ENCODE data around the gene PRKD3.
"Not testable (repeated sequence)": the region's sequence is repeated elsewhere in the genome, so short reads cannot be mapped to it uniquely, and the experiment has no call there.

Gene PRKD3

DNA sequence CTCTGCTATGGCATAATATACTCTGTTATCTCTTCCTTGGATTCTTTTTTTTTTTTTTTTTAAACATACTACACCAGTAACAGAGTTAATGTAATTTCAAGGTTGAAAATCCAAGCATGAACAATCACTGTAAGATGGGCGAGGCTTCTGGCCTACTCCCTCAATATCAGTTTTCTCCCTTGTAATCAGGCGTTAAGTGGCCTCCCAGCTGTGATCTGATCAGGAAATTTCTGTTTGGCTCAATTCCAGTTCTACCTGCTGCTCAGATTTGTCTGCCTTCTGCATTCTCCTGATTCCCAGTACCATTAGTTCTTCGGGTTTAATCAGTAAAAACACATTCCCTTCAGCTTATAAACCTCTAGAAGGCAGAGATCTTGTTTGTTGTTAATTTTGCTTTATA, 18.6 kb downstream of the PRKD3 start:
- DNase-seq, result no peak

DNA sequence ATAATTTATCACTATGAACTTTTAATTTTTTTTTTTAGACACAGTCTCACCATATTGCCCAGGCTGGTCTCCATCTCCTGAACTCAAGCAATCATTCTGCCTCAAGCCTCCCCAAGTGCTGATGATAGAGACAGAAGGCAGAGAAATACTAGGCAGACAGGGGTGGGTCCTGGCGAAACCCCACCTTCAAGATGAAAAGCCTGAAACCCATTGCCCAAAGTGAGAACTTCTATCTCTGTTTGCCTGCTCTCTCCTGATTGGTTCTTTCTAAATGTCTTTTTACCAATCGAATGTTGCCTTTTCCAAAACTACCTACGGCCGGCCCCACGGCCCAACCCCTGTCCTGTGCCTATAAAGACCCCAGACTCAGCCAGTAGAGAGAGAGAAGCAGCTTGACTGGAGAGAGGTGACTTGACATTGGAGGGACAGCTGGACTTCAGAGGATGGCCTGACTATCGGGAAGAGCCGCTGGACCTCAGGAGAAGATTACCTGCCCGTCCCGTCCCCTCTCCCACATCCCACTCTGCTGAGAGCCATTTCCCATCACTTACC, 21.9 kb downstream of the PRKD3 start:
- no peak for DNase-seq

DNA sequence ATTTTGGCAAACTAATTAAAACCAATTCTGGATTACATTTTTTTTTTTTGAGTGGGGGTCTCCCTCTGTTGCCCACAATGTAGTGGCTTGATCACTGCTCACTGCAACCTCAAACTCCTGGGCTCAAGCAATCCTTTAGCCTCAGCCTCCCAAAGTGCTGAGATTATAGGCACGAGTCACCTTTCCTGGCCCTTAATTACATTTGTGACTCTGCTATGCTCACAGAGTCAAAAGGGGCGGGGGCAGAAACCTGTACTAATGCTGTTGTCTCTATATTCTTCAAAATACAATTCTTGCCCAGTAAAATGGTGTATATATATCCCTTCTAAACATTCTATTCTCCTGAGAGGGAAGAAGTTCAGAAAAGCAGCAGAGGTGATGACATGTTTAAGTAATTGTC, 23.2 kb downstream of the PRKD3 start:
- DNase-seq, result no peak

DNA sequence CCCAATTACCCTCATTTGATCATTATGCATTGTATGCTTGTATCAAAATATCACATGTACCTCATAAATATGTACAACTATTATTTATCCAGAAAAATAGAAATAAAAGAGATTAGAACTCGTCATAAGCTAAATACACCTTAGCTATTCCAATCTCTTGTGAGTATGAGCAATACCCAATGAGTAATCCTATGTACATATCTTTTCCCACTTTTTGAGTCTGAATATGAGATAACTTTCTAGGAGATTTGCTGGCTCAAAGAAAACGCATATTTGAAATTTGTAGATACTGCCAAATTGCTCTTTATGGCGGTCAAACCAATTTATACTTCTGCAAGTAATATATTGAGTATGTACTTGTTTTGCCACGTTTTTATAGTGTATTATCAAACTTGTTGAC, 24.1 kb downstream of the PRKD3 start:
- DNase-seq, result no peak

DNA sequence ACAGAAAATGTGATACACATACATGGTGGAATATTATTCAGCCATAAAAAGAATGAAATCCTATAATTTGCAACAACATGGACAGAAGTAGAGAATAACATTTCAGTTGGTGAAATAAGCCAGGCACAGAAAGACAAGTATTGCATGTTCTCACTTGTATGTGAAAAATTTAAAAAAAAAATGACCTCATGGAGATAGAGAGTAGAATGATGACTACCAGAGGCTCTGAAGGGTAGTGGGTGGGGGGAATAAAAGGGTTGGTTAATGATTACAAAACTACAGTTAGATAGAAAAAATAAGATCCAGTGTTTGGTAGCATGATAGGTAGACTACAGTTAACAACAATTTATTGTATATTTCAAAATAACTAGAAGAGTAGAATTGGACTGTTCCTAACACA, 24.5 kb downstream of the PRKD3 start:
- DNase-seq, result no peak

DNA sequence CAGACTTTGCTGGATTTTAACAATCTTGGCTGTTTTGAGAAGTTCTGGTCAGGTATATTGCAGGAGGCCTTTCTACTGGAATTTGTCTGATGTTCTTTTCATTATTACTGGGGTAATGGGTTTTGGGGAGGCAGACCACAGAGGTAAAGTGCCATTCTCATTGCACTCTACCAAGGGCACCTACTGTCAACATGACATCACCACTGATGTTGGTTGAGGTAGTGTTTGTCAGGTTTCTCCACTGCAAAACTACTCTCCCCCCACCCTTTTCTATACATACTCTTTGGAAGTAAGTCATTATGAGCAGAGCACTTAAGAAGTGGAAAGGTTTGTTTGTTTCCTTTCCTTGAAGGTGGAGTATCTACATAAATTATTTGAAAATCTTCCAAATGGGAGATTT, 27.0 kb downstream of the PRKD3 start:
- no peak for DNase-seq

DNA sequence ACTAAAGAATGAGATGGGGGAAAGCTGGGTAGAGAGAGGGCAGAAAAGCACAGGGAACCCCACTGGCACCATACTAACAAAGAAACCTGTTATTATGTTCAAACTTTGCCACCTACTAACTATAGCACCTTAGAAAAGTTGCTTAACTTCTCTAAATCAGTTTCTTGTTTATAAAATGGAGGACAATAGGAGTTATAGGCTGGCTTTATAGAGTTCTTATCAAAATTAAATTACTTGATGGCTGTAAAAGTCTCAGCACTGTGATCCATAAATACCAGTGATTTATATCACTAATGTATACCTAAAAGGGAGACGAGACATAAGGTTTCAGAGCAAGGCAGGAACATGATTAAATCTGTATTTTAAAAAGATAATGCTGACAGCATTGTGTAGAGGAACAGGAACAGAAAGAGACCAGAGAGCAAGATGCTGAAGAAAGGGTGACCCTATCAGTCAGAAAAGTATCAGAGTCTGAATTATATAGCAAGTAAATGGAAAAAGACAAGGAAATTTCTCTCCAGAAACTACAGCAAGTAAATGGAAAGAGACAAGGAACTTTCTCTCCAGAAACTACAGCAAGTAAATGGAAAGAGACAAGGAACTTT, 29.1 kb downstream of the PRKD3 start:
- no peak for DNase-seq

DNA sequence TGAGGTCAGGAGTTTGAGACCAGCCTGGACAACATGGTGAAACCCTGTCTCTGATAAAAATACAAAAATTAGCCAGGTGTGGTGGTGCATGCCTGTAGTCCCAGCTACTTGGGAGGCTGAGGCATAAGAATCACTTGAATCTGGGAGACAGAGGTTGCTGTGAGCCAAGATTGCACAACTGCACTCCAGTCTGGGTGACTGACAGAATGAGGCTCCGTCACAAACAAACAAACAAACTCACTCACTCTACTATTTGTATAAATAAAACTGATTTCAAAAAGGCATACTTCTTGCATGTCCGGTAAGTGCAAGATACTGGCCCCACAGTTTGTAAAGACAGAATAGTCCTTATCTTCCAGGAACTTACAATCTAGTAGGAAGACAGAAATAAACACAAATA, 29.8 kb downstream of the PRKD3 start:
- DNase-seq, result not testable (repeated sequence)

DNA sequence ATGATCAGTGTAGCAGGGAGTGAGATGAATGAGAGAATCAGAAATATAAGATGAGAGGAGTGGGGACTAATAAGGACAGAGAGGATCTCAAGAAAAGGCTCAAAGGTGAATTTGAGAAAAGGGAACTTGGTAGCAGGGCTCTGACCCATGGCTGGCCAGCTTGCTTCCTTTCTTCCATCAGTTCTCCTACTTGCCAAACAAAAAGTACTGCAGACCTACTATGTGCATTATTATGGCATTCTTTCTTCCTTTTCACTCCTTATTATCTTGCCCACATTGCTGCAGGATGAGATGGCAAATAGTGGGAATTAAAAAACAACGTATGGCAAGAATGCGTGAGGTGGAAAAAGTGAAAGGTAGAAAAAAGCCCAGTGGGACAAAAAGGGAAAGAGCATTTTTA, 33.0 kb downstream of the PRKD3 start:
- DNase-seq, result no peak

DNA sequence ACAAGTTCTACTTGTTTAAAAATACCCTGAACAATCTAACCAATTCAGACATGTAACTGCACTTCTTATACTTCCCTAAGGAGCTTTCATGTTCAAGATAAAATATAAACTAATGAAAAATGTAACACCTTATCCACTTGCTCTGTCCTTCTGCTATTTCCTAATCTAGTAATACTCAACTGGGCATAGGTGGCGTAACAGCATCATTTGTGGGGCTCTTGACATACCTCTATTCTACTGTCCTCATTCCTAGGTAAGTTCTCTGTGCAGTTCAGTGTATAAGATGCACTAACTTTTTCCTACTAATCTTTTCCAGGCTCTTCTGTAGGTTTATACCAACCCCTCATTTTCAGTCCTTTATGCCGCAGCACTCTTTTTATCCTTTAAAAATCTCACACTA, 36.7 kb downstream of the PRKD3 start:
- no peak for DNase-seq

DNA sequence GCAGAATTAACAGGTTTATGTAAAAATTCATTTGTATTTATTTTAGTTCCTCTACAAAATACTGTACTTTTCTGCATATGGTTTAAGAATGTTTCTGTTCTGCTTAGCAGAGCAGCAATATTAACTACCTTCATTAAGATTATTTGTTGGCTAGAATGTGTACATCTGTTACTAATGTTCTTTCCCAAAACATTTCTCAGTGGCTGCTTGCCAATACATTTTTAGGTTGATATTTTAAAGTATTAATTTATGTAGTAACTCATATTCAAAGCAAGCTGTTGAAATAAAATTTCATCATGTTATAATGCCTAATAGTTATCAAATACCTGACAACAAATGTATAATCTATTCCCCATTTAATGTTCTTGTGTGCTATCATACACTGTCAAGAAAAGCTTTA, 40.3 kb downstream of the PRKD3 start:
- no peak for DNase-seq

DNA sequence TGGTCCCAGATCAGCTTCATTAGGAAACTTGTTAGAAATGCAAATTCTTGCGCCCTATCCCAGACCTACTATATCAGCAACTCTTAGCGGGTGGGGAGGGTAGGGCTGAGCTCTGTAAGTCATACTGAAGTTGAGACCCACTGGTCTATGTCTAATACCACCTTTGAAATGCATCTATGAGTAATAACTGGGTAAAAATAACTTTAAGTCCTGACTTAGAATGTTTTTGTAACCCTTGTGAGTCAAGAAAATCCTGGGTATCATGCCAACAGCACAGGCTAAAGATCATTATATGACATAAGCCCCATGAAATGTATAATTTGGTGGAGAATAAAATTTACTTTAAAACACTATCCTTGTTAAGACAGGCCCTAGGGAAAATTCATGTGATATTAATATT, 41.4 kb downstream of the PRKD3 start:
- DNase-seq, result no peak

DNA sequence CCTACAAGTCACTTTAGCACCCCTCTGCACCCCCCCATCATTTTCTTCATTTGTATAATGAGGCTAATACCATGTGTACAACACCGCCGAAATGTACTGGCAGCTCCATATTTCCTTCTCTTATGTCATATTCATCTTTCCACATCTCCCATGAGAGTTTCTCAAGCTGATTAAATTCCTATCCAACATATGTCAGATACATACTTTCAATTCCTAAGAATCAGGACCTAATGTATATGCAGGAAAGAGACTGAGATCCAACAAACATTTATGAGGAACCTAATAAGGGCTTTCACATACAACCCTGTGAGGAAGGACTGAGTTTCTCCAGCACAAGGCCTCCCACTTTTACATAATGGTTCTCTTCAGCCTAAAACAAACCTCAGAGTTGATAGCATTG, 41.9 kb downstream of the PRKD3 start:
- no peak for DNase-seq

DNA sequence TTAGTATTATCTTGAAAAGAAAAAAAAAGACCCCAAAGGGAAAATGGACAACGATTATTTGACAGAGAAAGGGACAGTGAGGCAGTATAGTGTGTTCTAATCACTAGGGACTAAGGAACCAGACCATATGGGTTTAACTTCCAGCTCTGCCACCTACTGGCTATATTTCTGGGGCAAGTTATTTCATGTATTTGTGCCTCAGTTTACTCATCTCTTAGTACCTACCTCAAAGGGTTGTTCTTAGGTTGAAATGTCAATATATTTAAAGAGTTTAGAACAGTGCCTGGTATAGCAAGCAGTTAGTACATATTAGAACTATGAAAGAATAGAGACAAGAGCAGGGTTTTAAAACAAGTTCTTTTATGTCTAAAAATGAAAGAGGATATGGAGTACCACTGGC, 42.7 kb downstream of the PRKD3 start:
- no peak for DNase-seq

DNA sequence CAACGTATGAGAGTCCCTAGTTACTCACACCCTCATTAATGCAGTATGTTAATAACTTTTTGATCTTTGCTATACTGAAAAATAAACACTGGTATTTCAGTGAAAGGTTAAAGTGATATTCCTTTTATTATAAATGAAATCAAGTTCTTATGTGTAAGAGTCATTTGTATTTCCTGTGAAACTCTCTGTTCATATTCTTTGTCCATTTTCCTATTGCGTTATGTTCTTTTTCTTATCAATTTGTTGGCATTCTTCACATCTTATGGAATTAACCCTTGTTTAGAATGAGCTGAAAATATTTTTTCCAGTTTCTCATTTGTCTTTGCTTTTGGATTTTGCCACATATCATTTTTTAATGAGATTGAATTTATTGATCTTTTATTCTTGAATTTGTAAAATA, 48.3 kb downstream of the PRKD3 start:
- no peak for DNase-seq

Data from activated effector memory CD4-positive, alpha-beta T cell treated with Interleukin-2 at 50 U/mL for 16 hours (primary cell).